T47D (cell line): ENCODE data around the gene RGS18.
"Not testable (repeated sequence)": the region's sequence is repeated elsewhere in the genome, so short reads cannot be mapped to it uniquely, and the experiment has no call there.

ENCODE experiments used
- DNase-seq, 2 experiments: peaks; one replicate each; pipeline versions ENCODE4 v3.0.0 to v3.0.0-alpha.2; 2011 to 2012; ENCODE audit warnings: low read depth in 1 of 2, low spot score in 1 of 2
- JUND ChIP-seq: IDR thresholded peaks from 2 replicates; pipeline ENCODE4 v1.6.1; 2012; ENCODE audit warnings: low read depth
- in situ Hi-C: cut with HindIII; loops from 2 replicates; pipeline ENCODE4 v1.10.0; 2016; ENCODE audit warnings: low sequenced_read_pairs, low pct_unique_long_range_greater_than_20kb

RGS18 gene

GRCh38 chr1:192147221-192147620 is 11.0 kb upstream of the RGS18 start:
- in situ Hi-C loops: no loop called here
- no peak for DNase-seq
- TF ChIP-seq JUND: no peak

DNA sequence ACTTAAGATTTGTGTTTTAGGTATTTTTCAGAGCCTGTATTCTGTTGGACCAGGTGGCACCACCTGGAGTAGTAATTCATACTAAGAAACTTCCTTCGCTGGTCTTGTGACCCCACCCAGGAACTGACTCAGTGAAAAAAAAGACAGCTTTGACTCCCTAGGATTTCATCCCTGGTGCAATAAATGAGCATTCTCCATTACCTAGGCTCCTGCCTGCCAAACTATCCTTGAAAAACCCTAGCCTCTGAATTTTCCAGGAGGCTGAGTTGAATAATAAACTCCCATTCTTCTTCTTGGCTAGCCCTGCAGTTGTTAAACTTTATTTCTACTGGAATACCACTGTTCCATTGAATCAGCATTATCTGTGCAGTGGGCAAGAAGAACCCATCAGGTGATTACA is 10.6 kb upstream of the RGS18 start:
- DNase-seq: no peak
- no peak for TF ChIP-seq JUND
- in situ Hi-C loops: no loop called here

DNA sequence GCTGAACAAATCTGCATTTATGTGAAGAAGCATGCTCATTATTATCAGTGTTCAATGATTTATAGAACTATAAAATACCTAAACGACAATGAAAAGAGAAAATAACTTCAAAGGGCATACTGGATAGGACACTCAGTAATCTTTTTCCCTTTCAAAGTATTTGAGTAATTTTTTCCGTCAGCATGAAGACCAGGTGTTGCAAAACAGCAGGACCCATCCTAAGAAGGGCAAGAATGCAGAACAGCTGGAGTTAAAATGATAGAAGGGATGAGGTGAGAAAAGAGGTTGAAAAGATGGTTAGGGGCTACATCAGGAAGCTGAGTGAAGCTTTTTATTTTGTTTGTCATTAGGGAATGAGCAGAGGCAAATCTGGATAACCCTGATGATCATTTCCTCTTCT is 7.1 kb upstream of the RGS18 start:
- DNase-seq: no peak
- in situ Hi-C loops: no loop called here
- no peak for TF ChIP-seq JUND

- in situ Hi-C loops: no loop called here
- DNase-seq: no peak
- TF ChIP-seq JUND: no peak
Measured at GRCh38 chr1:192153276-192153675, 5.0 kb upstream of the RGS18 start.

DNA sequence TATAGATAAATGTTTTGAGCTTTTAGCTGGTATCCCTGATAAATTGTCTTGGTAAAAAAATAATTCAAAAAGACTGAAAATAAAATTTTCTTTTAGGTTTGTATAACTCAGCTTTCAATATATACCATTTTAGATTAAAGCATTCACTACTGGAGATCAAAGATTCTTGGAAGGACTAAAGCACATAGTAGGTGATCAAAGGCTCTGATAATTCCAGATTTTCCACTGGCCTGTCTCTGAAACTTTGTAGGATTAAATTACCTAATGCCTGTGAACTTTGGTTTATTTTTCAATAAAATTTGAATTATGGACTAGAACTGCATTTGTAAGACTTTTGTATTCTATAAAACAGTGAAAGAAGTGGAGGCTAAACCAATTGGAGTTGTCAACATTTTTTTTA is 1.2 kb upstream of the RGS18 start:
- no peak for DNase-seq
- no peak for TF ChIP-seq JUND
- in situ Hi-C loops: no loop called here

- in situ Hi-C loops: no loop called here
- no peak for TF ChIP-seq JUND
- DNase-seq: no peak
Measured at GRCh38 chr1:192159014-192159413, 752 bp downstream of the RGS18 start.

GRCh38 chr1:192159781-192160180 is 1.5 kb downstream of the RGS18 start:
- no peak for TF ChIP-seq JUND
- no peak for DNase-seq
- in situ Hi-C loops: no loop called here

- DNase-seq: no peak
- TF ChIP-seq JUND: no peak
- in situ Hi-C loops: no loop called here
Measured at GRCh38 chr1:192160196-192160595, 1.9 kb downstream of the RGS18 start.

GRCh38 chr1:192161976-192162375 is 3.7 kb downstream of the RGS18 start:
- in situ Hi-C loops: no loop called here
- no peak for TF ChIP-seq JUND
- DNase-seq: no peak

DNA sequence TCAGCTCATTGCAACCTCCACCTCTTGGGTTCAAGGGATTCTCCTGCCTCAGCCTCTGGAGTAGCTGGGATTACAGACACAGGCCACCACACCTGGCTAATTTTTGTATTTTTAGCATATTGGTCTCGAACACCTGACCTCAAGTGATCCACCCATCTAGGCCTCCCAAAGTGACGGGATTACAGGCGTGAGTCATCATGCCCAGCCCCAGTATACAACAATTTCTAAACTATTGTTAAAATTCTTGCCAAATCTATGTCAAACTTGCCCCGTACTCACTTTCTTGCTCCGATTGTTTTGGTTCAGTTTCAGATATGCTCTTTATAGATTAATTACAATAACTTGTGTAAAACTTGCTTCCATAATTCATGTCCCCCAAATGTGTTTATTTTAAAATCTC is 4.1 kb downstream of the RGS18 start:
- no peak for TF ChIP-seq JUND
- in situ Hi-C loops: no loop called here
- no peak for DNase-seq

GRCh38 chr1:192165002-192165401 is 6.7 kb downstream of the RGS18 start:
- in situ Hi-C loops, DNase-seq: not testable (repeated sequence)

DNA sequence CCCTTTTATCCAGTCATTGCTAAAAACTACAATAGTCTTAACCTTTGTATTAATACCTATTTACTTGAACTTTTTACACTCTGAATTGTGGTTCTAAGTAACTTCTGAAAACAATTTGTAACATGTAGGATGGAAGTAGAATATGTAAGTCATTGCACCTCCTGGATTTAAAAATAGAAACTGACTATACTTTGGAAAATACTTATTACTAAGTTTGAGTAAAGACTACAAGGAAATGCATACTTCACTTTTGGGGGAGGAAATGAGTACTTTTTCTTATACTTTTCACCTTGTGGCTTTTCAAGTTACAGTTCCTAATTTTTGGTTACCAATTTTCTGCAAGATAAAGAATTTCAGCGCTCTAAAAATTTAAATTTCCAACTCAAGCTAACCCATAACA is 8.7 kb downstream of the RGS18 start:
- DNase-seq: no peak
- TF ChIP-seq JUND: no peak
- in situ Hi-C loops: no loop called here

- peak in 1 of 2 experiments; percentile 9 for DNase-seq
- no peak for TF ChIP-seq JUND
- in situ Hi-C loops: no loop called here
Measured at GRCh38 chr1:192167911-192168700, 9.8 kb downstream of the RGS18 start.

- in situ Hi-C loops: no loop called here
Measured at GRCh38 chr1:192168964-192169363, 10.7 kb downstream of the RGS18 start.

More at GRCh38 chr1:192168964-192169363, 10.7 kb downstream of the RGS18 start:
- TF ChIP-seq JUND: no peak
- DNase-seq: no peak
